Transverse colon (tissue), 4 donors: ENCODE data around the gene LDLRAD4.

Experiments used
- CTCF ChIP-seq, 5 experiments: fragments of 200-600 bp in 3 of 5; fragments of 450-650 bp in 2 of 5; sonication (generic) in 3 of 5; IDR thresholded peaks; 1 replicate in 2 of 5; 2 replicates in 3 of 5; pipeline ENCODE4 v1.5.1; 2016 to 2017; ENCODE audit warnings: antibody characterized with exemption in 5 of 5, inconsistent platforms in 3 of 5, mild to moderate bottlenecking in 2 of 5, moderate library complexity in 1 of 5
- EP300 ChIP-seq: sonication (generic); formaldehyde crosslinking; IDR thresholded peaks from one replicate; pipeline ENCODE4 v1.6.1; 2017; ENCODE audit warnings: antibody characterized with exemption, low read depth
- POLR2A ChIP-seq: fragments of 450-650 bp; IDR thresholded peaks from one replicate; pipeline ENCODE4 v1.6.1; 2016; ENCODE audit warnings: antibody characterized with exemption, mild to moderate bottlenecking, moderate library complexity
- POLR2AphosphoS5 ChIP-seq, 3 donors: sonication (generic); formaldehyde crosslinking; IDR thresholded peaks; one replicate each; pipeline ENCODE4 v1.6.1; 2016; ENCODE audit warnings: antibody characterized with exemption in 3 of 3

DNA sequence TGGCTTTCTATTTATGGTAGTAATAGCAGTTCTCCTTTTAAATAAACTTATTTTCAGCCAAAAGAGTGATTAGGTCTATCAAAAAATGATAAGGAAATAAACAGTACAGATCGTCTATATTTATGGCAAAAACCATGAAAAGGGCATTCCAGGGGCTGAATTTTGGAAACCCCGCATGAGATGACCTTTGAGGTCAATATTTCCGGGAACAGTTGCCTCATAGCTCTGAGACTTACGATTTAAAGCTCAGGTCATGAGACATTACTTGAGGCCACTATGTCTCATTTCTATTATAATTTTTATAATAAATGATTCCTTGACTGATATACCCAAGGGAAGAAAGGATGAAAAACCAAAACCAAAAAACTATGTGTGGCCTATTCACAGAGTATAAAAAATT is 101.1 kb downstream of the LDLRAD4 start:
- TF ChIP-seq CTCF (IDR thresholded peaks at IDR 0.05) (no peak), POLR2AphosphoS5 (IDR thresholded peaks at IDR 0.05) (no peak), POLR2A (no peak), EP300 (no peak)
